HTR-8/SVneo (cell line): ENCODE results near the gene CCDC141.

Experiments used
- DNase-seq: peaks from one replicate; pipeline ENCODE4 v3.0.0; 2011; ENCODE audit warnings: low spot score, mixed read lengths; ENCODE audit not compliant: insufficient read length
- FAIRE-seq: peaks from 2 replicates; lab custom pipeline; 2011; peaks lifted over from hg19 to GRCh38; lab: Jason Lieb, UNC

CCDC141 gene

GRCh38 chr2:178807227-178808008 is 242.5 kb downstream of the CCDC141 start, which contains the start of gene TTN:
Gene TTN (minus strand): TSS chr2:178807423. CDS start chr2:178804642, 2,781 bp downstream.
- no peak for DNase-seq
- FAIRE-seq, result no peak

GRCh38 chr2:178806543-178806942 is 243.4 kb downstream of the CCDC141 start:
- FAIRE-seq, result no peak
- DNase-seq, result no peak

- FAIRE-seq (no peak), DNase-seq (no peak)
Observed at GRCh38 chr2:178805457-178805856, 244.5 kb downstream of the CCDC141 start.

- peak; percentile 21 for DNase-seq
- FAIRE-seq, result no peak
Observed at GRCh38 chr2:178804791-178805190, 245.1 kb downstream of the CCDC141 start.

GRCh38 chr2:178800510-178800909 is 249.4 kb downstream of the CCDC141 start:
- no peak for FAIRE-seq
- no peak for DNase-seq

- no peak for FAIRE-seq
- DNase-seq, result no peak
Observed at GRCh38 chr2:178799305-178799704, 250.6 kb downstream of the CCDC141 start.

- FAIRE-seq (no peak), DNase-seq (peak; percentile 10)
Observed at GRCh38 chr2:178796079-178796677, 253.8 kb downstream of the CCDC141 start.

- no peak for FAIRE-seq
- no peak for DNase-seq
Observed at GRCh38 chr2:178787934-178788333, 262.0 kb downstream of the CCDC141 start.

GRCh38 chr2:178787155-178787554 is 262.8 kb downstream of the CCDC141 start:
- no peak for DNase-seq
- no peak for FAIRE-seq

- FAIRE-seq, result no peak
- no peak for DNase-seq
Observed at GRCh38 chr2:178783889-178784288, 266.0 kb downstream of the CCDC141 start.

GRCh38 chr2:178782236-178782635 is 267.7 kb downstream of the CCDC141 start:
- FAIRE-seq, result no peak

More at GRCh38 chr2:178782236-178782635, 267.7 kb downstream of the CCDC141 start:
- DNase-seq, result no peak
